Measurements from ENCODE around the gene NPFFR1. TPM values are rescaled to one million over a fixed set of nuclear protein-coding genes. Genes with fewer than 3 reads are reported as not detected.
"Not testable (repeated sequence)": the region's sequence is repeated elsewhere in the genome, so short reads cannot be mapped to it uniquely, and the experiment has no call there.

NPFFR1 gene
- polyA plus RNA-seq, 6 donors from 2014 or later, result not detected

DNA sequence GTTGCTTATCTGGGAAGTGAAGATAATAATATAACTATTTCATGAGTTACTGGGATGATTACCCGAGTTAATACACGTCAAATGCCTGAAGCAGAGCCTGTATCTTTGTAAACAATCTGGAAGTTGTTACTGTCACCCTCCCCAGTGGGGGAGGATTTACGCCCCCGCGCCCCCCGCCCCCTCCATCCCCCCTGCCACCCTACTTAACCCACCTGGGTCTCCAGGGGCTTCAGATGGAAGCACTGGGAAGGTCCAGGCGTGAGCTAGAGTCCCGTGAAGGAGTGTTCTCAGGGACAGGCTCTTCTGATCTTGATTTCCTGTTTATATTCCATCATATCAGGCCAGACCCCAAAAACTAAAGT, 49.9 kb downstream of the NPFFR1 start:
- H3K36me3 Mint-ChIP-seq, result no peaks in the 10 kb centered on the region
- peaks cover 0 to 3% (median 0%) of the 10 kb centered on the region in 3 donors for H3K27me3 Mint-ChIP-seq
- no peaks in the 10 kb centered on the region for H3K9me3 Mint-ChIP-seq
- H3K4me1 Mint-ChIP-seq, result peaks cover 9 to 18% (median 13%) of the 10 kb centered on the region in 3 donors
- H3K27ac Mint-ChIP-seq, result peak overlapping the region in 5 of 6 donors; percentile 91 to 97 (median 96)
- ATAC-seq (ENCODE audit: low read depth in 2 of 2) (no peak), DNase-seq (no peak)
- H3K4me3 Mint-ChIP-seq, result peak overlapping the region; percentile 84 to 97 (median 94)

- peak within 1 kb of the TSS; percentile 84 to 97 (median 94) for H3K4me3 Mint-ChIP-seq
- DNase-seq (peak; percentile 100), ATAC-seq (ENCODE audit: low read depth in 2 of 2) (peak; percentile 91 to 93)
- H3K36me3 Mint-ChIP-seq, result no peaks in the 10 kb centered on the region
- no peaks in the 10 kb centered on the region for H3K9me3 Mint-ChIP-seq
- peaks cover 9 to 18% (median 13%) of the 10 kb centered on the region in 3 donors for H3K4me1 Mint-ChIP-seq
- H3K27me3 Mint-ChIP-seq, result peaks cover 0 to 3% (median 0%) of the 10 kb centered on the region in 3 donors
- H3K27ac Mint-ChIP-seq, result peak within 1 kb of the TSS; percentile 91 to 98 (median 96)
These were observed 50.5 kb downstream of the NPFFR1 start, which contains the start of gene PPA1 for GRCh38 chr10:70233109-70233938. Gene PPA1 (minus strand): TSS chr10:70233429. CDS start chr10:70233327, 102 bp downstream.

GRCh38 chr10:70232859-70233108, 51.0 kb downstream of the NPFFR1 start:
- H3K4me1 Mint-ChIP-seq, result peaks cover 9 to 18% (median 13%) of the 10 kb centered on the region in 3 donors

DNA sequence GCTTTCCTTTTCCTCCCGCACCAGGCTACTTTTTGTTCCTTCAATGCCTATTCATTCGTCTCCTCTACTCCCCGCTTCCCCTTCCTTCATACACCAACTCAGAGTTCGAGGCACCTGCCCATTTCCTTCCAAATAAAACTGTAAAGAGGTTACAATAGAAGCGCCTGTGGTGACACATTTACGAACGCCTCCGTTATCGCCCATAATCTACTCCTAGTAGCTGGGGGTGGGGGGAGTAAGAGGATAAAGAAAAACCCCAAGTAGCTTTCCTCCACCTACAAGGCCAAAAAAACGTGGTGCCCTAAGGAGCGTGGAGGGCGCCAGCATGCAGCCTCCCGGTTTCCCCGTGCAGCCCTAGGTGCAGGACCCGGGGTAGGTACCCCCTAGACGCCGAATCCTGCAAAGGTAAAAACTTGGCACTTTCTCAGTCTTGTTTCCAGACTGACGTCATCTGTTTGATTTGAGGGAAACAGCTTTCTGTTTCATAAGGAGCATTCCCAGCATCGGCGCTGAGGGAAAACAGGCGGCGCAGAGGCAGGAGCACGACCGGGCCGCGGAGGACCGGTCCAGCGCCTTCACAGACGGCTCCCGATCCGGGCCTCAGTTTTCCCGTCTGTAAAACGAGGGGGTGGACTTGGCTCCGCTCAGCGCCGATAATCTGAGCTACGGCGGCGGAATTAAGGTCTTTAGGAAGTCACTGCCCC, 51.5 kb downstream of the NPFFR1 start:
- Mint-ChIP-seq H3K4me1 (peaks cover 9 to 18% (median 13%) of the 10 kb centered on the region in 3 donors), H3K4me3 (peak overlapping the region; percentile 84 to 97 (median 94)), H3K27me3 (peaks cover 0 to 3% (median 0%) of the 10 kb centered on the region in 3 donors), H3K36me3 (no peaks in the 10 kb centered on the region), H3K27ac (peak overlapping the region; percentile 70 to 93 (median 88)), H3K9me3 (no peaks in the 10 kb centered on the region)
- no peak for DNase-seq
- no peak for ATAC-seq (ENCODE audit: low read depth in 2 of 2)

More at GRCh38 chr10:70232859-70233108, 51.0 kb downstream of the NPFFR1 start:
- ATAC-seq (ENCODE audit: low read depth in 2 of 2), result no peak
- Mint-ChIP-seq H3K4me3 (peak overlapping the region; percentile 84 to 97 (median 94)), H3K27me3 (peaks cover 0 to 3% (median 0%) of the 10 kb centered on the region in 3 donors), H3K27ac (peak overlapping the region in 5 of 6 donors; percentile 70 to 93 (median 91)), H3K36me3 (no peaks in the 10 kb centered on the region), H3K9me3 (no peaks in the 10 kb centered on the region)
- DNase-seq, result no peak

GRCh38 chr10:70228491-70228890, 55.3 kb downstream of the NPFFR1 start:
- Mint-ChIP-seq H3K27ac (no peak overlapping the region), H3K4me3 (peak overlapping the region in 1 of 8 donors; percentile 56), H3K9me3 (no peaks in the 10 kb centered on the region), H3K36me3 (peaks cover 0 to 7% of the 10 kb centered on the region in 2 donors), H3K27me3 (no peaks in the 10 kb centered on the region), H3K4me1 (peaks cover 9 to 12% (median 11%) of the 10 kb centered on the region in 3 donors)
- ATAC-seq (ENCODE audit: low read depth in 2 of 2), result no peak
- no peak for DNase-seq

GRCh38 chr10:70227548-70228320, 56.1 kb downstream of the NPFFR1 start:
- Mint-ChIP-seq H3K9me3 (no peaks in the 10 kb centered on the region), H3K27ac (no peak overlapping the region), H3K4me1 (peaks cover 9 to 12% (median 12%) of the 10 kb centered on the region in 3 donors), H3K4me3 (no peak overlapping the region), H3K27me3 (no peaks in the 10 kb centered on the region), H3K36me3 (peaks cover 0 to 7% of the 10 kb centered on the region in 2 donors)
- ATAC-seq (ENCODE audit: low read depth in 2 of 2) (no peak), DNase-seq (no peak)

DNA sequence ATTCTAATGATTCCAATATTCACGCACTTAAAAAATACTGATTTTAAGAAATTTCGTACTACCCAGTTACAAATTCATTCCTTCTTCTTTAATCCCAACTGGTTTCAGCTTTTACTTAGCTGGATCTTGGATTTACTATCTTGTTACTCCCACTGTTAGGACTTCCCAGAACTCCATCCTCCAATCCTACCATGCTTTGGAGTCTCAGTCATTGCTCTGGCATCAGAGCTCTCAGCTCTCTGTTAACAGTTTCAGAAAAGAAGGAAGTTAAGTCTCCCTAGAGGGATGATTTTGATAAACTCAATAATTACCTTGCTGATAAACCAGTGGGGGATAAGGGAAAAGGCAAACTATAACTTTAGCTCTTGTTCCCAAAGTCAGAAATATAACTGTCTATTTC, 60.1 kb downstream of the NPFFR1 start:
- H3K27me3 Mint-ChIP-seq, result no peaks in the 10 kb centered on the region
- H3K4me1 Mint-ChIP-seq, result peaks cover 10 to 15% (median 14%) of the 10 kb centered on the region in 3 donors
- no peak overlapping the region for H3K4me3 Mint-ChIP-seq
- H3K36me3 Mint-ChIP-seq, result peaks cover 4 to 7% of the 10 kb centered on the region in 2 donors
- DNase-seq (no peak), ATAC-seq (ENCODE audit: low read depth in 2 of 2) (no peak)
- H3K9me3 Mint-ChIP-seq, result no peaks in the 10 kb centered on the region
- no peak overlapping the region for H3K27ac Mint-ChIP-seq

DNA sequence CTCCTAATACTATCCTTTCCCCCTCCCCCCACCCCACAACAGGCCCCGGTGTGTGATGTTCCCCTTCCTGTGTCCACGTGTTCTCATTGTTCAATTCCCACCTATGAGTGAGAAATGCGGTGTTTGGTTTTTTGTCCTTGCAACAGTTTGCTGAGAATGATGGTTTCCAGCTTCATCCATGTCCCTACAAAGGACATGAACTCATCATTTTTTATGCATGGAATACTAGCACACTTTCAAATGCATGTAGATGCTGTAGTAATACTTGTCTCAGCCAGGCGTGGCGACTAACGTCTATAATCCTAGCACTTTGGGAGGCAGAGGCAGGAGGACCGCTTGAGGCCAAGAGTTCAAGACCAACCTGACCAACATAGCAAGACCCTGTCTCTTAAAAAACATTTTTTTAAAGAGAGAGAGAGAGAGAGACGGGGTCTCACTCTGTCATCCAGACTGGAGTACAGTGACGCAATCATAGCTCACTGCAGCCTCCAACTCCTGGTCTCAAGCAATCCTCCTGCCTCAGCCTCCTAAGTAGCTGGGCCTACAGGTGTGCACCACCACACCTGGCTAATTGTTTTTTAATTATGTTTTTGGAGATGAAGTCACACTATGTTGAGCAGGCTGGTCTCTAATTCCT, 60.9 kb downstream of the NPFFR1 start:
- H3K9me3 Mint-ChIP-seq; DNase-seq; H3K4me3 Mint-ChIP-seq; ATAC-seq (ENCODE audit: low read depth in 2 of 2); H3K36me3 Mint-ChIP-seq; H3K27ac Mint-ChIP-seq; H3K27me3 Mint-ChIP-seq: not testable (repeated sequence)
- peaks cover 10 to 15% (median 14%) of the 10 kb centered on the region in 3 donors for H3K4me1 Mint-ChIP-seq

DNA sequence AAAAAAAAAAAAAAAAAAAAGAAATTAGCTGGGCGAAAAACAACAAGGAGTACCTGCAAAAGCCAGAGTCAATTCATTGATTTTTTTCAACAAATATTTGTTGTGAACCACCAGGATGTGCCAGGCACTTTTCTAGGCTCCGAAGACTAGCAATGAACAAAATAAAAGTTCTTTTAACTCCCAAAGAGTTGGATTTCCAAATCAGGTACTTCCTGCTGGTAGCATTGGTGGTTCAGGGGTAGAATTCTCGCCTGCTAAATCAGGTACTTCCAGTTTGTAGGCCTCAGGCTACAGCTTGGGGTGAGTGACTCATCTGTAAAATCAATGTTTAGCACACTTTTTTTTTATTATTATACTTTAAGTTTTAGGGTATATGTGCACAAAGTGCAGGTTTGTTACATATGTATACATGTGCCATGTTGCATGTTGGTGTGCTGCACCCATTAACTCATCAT, 61.4 kb downstream of the NPFFR1 start:
- no peaks in the 10 kb centered on the region for H3K9me3 Mint-ChIP-seq
- no peaks in the 10 kb centered on the region for H3K27me3 Mint-ChIP-seq
- no peak for DNase-seq
- H3K4me3 Mint-ChIP-seq, result no peak overlapping the region
- no peak for ATAC-seq (ENCODE audit: low read depth in 2 of 2)
- no peak overlapping the region for H3K27ac Mint-ChIP-seq
- H3K36me3 Mint-ChIP-seq, result peaks cover 4 to 7% of the 10 kb centered on the region in 2 donors
- H3K4me1 Mint-ChIP-seq, result peaks cover 10 to 15% (median 14%) of the 10 kb centered on the region in 3 donors

DNA sequence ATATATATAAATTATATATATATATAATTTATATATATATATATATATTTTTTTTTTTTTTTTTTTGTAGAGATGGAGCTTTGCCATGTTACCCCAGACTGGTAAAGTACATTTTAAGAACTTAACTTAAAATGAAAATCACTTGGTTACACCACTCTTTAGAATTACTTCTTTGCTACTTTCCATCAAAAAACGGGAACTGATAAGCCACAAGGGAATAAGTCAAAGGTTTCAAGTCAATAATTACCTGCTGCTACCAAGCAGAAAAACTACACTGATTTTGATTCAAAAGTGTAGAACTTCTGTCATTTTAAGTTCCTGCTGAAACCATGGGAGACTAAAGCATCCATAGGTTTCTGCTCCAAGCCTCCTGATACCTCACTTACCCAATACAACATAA, 62.8 kb downstream of the NPFFR1 start:
- peaks cover 4 to 6% of the 10 kb centered on the region in 2 donors for H3K36me3 Mint-ChIP-seq
- H3K27ac Mint-ChIP-seq, result peak overlapping the region in 2 of 6 donors; percentile 7 to 21
- peaks cover 10 to 15% (median 14%) of the 10 kb centered on the region in 3 donors for H3K4me1 Mint-ChIP-seq
- H3K4me3 Mint-ChIP-seq, result peak overlapping the region in 1 of 8 donors; percentile 69
- H3K9me3 Mint-ChIP-seq, result no peaks in the 10 kb centered on the region
- DNase-seq (peak; percentile 3), ATAC-seq (ENCODE audit: low read depth in 2 of 2) (no peak)
- H3K27me3 Mint-ChIP-seq, result no peaks in the 10 kb centered on the region

GRCh38 chr10:70212879-70213278, 70.9 kb downstream of the NPFFR1 start:
- no peaks in the 10 kb centered on the region for H3K27me3 Mint-ChIP-seq
- ATAC-seq (ENCODE audit: low read depth in 2 of 2), result no peak
- H3K9me3 Mint-ChIP-seq, result no peaks in the 10 kb centered on the region
- peaks cover 15 to 16% of the 10 kb centered on the region in 2 donors for H3K36me3 Mint-ChIP-seq
- no peaks in the 10 kb centered on the region for H3K4me1 Mint-ChIP-seq
- H3K27ac Mint-ChIP-seq, result peak overlapping the region in 1 of 6 donors; percentile 7
- no peak overlapping the region for H3K4me3 Mint-ChIP-seq
- DNase-seq, result no peak

- peak overlapping the region in 2 of 6 donors; percentile 7 to 24 for H3K27ac Mint-ChIP-seq
- H3K9me3 Mint-ChIP-seq, result no peaks in the 10 kb centered on the region
These were observed 71.5 kb downstream of the NPFFR1 start for GRCh38 chr10:70212277-70212676.

DNA sequence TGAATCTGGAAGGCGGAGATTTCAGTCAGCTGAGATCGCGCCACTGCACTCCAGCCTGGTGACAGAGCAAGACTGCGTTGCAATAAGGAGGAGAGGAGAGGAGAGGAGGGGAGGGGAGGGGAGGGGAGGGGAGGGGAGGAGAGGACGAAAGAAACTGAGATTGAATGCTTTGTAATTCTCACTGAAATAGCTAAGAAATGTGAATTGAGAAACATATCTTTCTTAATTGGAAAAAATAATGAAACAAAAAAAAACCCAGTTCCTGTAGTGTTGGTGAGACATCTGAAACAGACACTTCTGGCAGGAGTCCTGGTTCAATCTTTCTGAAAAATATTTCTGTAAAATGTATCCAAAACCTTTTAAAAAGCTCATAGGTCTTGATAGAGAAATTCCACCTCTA, 77.0 kb downstream of the NPFFR1 start:
- H3K27ac Mint-ChIP-seq, result no peak overlapping the region
- no peaks in the 10 kb centered on the region for H3K9me3 Mint-ChIP-seq
- DNase-seq (no peak), ATAC-seq (ENCODE audit: low read depth in 2 of 2) (no peak)
- H3K4me1 Mint-ChIP-seq, result no peaks in the 10 kb centered on the region
- no peaks in the 10 kb centered on the region for H3K27me3 Mint-ChIP-seq
- peaks cover 15 to 16% of the 10 kb centered on the region in 2 donors for H3K36me3 Mint-ChIP-seq
- H3K4me3 Mint-ChIP-seq, result no peak overlapping the region

More at GRCh38 chr10:70212277-70212676, 71.5 kb downstream of the NPFFR1 start:
- no peak for DNase-seq
- H3K4me3 Mint-ChIP-seq, result no peak overlapping the region
- H3K27me3 Mint-ChIP-seq, result no peaks in the 10 kb centered on the region
- no peaks in the 10 kb centered on the region for H3K4me1 Mint-ChIP-seq
- ATAC-seq (ENCODE audit: low read depth in 2 of 2), result no peak
- peaks cover 15 to 16% of the 10 kb centered on the region in 2 donors for H3K36me3 Mint-ChIP-seq
